NCI-H1436 treated with DMSO at 0.1 percent for 48 hours (cell line): ENCODE results near the gene ARV1.
A peak's percentile ranks its signal among the peaks of the same experiment; 100 is the strongest.

Source experiments
- DNase-seq: peaks from one replicate; lab custom pipeline; 2025; lab: John Stamatoyannopoulos, UW

Gene ARV1

DNA sequence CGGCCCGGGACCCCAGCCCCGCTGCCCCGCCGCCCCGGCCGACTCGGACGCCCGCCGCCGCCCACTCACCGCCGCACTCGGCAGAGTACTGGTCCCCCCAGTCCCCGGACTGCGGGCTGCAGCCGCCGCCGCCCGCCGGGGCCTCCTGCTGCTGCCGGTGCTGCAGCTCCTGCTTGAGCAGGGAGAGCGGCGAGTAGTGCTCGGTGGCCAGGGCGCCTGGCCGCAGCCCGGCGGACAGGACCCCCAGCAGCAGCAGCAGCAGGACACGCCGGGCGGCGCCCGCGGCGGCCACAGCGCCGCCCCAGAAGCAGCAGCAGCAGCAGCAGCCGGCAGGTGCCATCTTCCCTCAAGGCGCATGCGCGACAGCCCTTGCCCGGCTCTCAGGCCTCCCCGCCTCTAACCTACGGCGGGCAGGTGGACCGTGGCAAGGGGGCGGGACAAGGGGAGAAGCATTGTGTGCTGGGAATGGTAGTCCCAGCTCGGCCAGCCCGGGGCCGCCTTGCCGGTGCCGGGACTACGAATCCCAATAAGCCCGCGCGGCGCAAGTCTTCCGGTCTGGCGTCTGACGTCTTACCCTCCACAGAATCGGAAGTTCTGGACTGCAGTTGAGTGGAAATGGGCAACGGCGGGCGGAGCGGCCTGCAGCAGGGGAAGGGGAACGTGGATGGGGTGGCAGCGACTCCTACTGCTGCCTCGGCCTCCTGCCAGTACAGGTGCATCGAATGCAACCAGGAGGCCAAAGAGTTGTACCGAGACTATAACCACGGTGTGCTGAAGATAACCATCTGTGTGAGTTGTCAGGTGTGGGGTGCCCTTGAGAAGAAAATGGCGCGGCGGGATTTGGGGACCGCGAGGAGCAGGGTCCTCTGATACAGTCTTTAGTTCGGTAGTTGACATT, at the start of gene ARV1, which contains the start of gene TTC13:
ARV1 (plus strand) TSS at position 604 of the 898 bp plus-strand sequence; CDS start at position 616, 12 bp downstream.
TTC13 (minus strand) TSS at position 371 of the 898 bp plus-strand sequence; CDS start at position 340, 31 bp downstream.
- DNase-seq, result peak; percentile 98

DNA sequence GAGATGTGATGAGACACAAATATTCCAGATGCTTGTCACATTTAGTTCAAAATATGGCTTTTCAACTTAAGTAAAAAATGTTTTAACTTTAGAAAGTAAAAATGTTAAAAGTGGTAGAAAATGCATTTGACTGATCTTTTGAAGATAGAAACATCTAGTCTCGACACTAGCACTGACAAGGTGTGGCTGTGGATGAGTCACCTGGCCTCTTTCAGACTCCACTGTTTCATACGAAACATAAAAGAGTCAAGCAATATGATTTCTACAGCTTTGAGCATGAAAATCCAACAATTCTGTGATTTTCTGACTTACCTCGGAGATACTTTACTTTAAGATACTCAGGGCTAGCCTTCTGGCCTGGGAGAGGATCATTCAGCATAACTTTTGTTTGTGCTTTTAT, 47.9 kb upstream of the ARV1 start:
- no peak for DNase-seq

GRCh38 chr1:230935852-230936251, 43.0 kb upstream of the ARV1 start:
- no peak for DNase-seq

DNA sequence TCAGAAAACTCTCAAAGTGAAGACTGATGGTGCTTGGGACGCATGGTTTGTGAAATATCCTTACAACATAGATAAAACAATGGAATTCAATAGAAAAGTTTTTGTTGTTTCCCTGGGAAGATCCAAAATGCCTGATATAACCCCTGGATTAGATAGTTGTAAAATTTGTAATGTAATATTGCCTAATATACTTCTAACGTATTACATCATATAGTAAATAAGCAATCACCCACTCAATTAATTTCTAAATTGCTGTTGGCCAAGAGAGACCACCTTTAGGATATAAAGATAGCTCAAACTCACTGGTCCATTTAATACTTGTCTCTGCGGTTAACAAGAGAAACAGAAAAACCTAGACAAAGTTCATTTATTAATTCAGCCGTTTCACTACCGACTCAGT, 42.4 kb upstream of the ARV1 start:
- no peak for DNase-seq

- no peak for DNase-seq
Observed at GRCh38 chr1:230937371-230937770, 41.5 kb upstream of the ARV1 start.

- no peak for DNase-seq
Observed at GRCh38 chr1:230938924-230939368, 39.9 kb upstream of the ARV1 start.

- DNase-seq, result no peak
Observed at GRCh38 chr1:230939806-230940489, 38.9 kb upstream of the ARV1 start.

- DNase-seq, result no peak
Observed at GRCh38 chr1:230940848-230941247, 38.0 kb upstream of the ARV1 start.

DNA sequence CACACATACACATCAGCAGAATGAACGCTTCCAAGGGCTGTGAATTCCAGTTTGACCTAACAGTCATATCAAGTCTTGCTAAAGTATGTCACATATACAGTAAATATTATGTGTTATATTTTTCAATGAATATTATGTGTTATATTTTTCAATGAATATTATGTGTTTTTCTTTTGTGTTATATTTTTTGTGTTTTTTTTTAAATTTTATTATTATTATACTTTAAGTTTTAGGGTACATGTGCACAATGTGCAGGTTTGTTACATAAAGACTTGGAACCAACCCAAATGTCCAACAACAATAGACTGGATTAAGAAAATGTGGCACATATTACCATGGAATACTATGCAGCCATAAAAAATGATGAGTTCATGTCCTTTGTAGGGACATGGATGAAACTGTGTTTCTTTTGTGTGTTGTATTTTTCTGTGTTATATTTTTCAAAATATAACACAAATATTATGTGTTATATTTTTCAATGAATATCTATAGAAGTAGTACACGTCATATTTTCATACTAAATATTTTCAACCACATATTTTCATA, 35.8 kb upstream of the ARV1 start:
- DNase-seq, result no peak

DNA sequence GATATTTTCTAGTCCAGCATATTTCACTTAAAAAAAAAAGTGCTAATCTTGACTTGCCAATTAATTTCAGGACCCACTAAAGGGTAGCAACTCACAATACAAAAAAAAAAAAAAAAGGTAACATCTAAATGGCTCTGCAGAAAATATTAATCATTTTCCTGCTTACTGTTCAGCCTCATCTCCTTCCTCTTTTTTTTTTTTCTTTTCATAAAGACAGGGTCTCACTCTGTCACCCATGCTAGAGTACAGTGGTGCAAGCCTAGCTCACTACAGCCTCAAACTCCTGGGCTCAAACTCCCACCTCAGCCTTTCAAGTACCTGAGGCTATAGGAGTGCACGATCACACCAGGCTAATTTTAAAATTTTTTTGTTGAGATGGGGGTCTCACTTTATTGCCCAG, 30.6 kb upstream of the ARV1 start:
- no peak for DNase-seq

DNA sequence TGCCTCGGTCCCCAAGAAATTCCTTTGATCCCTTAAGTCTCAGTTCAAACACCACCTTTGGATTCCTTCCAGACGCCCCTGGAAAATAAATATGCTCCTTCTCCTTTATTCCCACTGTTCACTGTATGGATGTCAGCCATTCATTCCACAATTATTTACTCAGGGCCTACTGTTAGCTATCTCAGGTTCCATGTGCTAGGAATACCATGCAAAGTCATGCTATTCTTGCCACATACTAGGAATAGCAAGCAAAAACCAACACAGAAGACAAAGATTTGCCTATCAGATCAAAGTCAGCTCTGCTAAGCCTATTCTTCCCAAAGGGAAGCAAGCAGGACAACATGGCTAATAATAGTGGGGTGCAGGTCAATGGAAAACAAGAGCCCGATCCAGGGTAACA, 30.0 kb upstream of the ARV1 start:
- no peak for DNase-seq

- no peak for DNase-seq
Observed at GRCh38 chr1:230950404-230950803, 28.5 kb upstream of the ARV1 start.

DNA sequence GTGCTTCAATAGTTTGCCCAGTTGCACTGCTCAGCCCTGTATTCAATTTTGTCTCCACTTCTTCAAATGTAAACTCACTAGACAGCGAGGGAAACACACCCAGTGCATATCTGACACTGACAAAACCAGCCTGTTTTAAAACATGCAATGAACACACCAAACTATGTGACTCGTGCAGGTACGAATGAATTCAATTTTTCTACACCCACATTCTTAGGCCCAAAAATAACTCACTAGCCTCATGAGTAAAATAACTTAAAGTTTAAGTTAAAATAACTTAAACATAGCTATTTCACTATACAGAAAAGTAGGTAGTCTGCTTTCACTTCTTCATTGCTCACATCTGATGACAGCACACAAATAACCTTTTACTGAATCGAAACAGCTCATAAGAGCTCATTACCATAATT, 21.3 kb upstream of the ARV1 start:
- no peak for DNase-seq

DNA sequence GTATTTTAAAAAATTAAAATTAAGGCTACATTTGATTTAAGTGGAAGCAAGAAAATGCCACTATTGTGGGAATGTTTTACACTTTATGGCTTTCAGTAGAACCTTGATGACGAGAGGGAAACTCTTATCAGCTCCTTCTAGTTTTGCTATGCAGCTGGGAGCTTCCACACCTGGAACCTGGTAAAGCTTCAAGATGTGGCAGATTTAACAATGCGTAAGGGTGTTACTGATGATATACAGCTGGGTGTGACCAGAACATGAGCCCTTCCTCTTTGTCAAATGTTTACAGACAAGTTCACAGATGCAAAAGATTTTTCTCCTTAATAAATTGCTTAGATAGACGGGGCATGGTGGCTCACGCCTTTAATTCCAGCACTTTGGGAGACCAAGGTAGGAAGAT, 20.5 kb upstream of the ARV1 start:
- no peak for DNase-seq

GRCh38 chr1:230964896-230965295, 14.0 kb upstream of the ARV1 start:
- no peak for DNase-seq

DNA sequence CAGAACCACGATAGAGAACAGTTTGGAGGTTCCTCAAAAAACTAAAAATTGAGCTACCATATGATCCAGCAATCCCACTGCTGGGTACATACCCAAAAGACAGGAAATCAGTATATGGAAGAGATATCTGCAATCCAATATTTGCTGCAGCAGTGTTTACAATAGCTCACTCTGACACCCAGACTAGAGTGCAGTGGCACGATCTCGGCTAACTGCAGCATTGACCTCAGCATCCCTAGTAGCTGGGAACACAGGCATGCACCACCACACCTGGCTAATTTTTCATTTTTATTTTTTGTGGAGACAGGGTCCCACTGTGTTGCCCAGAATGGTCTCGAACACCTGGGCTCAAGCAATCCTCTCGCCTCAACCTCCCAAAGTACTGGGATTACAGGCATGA, 13.4 kb upstream of the ARV1 start:
- DNase-seq, result no peak

DNA sequence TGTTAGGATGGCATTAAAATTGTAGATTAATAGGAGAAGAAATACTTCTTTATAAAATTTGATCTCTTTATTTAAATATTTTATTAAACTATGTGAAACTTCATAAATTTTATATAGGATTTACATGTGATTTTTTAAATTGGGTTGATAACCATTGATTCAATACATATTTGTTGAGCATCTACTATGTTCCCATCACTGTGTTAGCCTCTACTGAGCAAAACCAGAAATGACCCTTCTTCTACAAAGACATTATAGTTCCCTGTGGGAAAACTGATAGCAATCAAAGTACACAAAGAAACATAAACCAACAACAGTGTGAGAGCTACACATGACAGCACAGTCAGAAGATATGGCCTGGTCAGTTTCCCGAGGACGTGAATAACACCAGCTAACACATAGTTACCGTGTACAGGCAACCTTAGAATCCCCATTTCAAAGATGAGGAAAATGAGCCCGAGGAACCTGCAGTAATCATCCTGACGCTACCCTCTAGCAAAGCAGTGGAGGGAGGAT, 12.5 kb upstream of the ARV1 start:
- no peak for DNase-seq

GRCh38 chr1:230970432-230970831, 8.5 kb upstream of the ARV1 start:
- no peak for DNase-seq

GRCh38 chr1:230971771-230972170, 7.1 kb upstream of the ARV1 start:
- DNase-seq, result no peak

GRCh38 chr1:230972855-230973271, 6.0 kb upstream of the ARV1 start:
- DNase-seq, result no peak

DNA sequence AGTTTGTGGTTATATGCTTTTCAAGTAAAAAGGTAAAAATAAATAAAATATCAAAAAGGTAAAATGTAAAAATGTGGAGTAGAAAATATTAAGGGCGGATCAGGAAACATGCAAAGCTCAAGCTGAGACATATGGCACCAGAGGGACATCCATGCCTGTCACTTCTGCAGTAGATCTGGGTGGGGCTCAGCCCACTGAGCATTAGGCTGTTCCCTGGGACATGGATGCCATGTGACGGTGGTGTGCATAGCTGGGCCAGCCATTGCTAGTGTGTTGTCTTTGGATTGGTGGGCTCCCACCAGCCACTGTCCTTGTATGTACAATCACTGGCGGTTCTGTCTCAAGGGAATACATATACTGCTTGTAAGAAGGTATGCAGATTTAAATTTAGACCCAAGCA, 3.3 kb upstream of the ARV1 start:
- DNase-seq, result no peak

GRCh38 chr1:230976360-230976759, 2.5 kb upstream of the ARV1 start:
- no peak for DNase-seq
